Measurements from ENCODE around the gene SRL. TPM values are rescaled to one million over a fixed set of nuclear protein-coding genes. Genes with fewer than 3 reads are reported as not detected.

The SRL gene
- total RNA-seq: not detected in 2 replicates

GRCh38 chr16:4241928-4242283 is at the start of gene SRL:
TSS of gene SRL (minus strand) at chr16:4242080. CDS start at chr16:4242067, 13 bp downstream.

Other genes with a start within 250 kb of the SRL start
- 4.9 and 9.2 TPM in 2 replicates for gene ADCY9, start 125.6 kb downstream of the SRL start, total RNA-seq
- gene TFAP4, start 30.9 kb upstream of the SRL start, total RNA-seq: 10.5 and 17.1 TPM in 2 replicates
- 2.1 and 3.2 TPM in 2 replicates for gene GLIS2, start 74.0 kb upstream of the SRL start, total RNA-seq
- 50.7 and 59.3 TPM in 2 replicates for gene PAM16, start 109.2 kb upstream of the SRL start, total RNA-seq
- gene VASN, start 129.8 kb upstream of the SRL start, total RNA-seq: 15.0 and 18.3 TPM in 2 replicates
- 12.4 and 19.3 TPM in 2 replicates for gene CORO7, start 174.5 kb upstream of the SRL start, total RNA-seq
- 37.9 and 50.9 TPM in 2 replicates for gene DNAJA3, start 183.8 kb upstream of the SRL start, total RNA-seq
- 92.7 and 124 TPM in 2 replicates for gene NMRAL1, start 232.5 kb upstream of the SRL start, total RNA-seq
- gene HMOX2, start 234.3 kb upstream of the SRL start, total RNA-seq: 124 and 131 TPM in 2 replicates